ENCODE measurements around the gene LGALS14. TPM values are rescaled to one million over a fixed set of nuclear protein-coding genes. Genes with fewer than 3 reads are reported as not detected.

Gene LGALS14
- total and polyA plus RNA-seq, 2 of the 8 experiments (the other 6 are each of a cell fraction or from before 2014, with no cell fraction given): 0.50 to 0.77 TPM

DNA sequence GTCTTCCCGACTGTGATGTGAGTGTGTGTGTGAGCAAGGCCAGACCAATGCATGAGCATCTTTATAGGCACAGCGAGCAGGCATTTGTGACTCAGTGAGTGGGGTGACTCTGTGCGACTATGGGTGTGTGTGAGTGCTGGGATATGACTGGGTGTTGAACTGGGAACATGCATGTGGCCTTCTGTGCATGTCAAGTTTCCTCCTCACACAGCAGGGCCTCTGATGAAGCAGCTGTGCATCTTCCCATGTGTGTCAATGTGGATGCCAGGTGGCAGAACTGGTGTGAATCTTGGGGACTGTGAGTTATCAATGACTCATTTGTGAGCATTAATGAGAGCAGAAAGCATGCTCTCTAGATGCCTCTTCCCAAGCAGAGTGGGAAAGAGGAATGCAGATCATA is 12.1 kb upstream of the LGALS14 start (continued):
- no peak for TF ChIP-seq NRF1 (IDR thresholded peaks at IDR 0.05; ENCODE audit: low read depth, low read length)

Data from H1 (cell line).